MM.1S (cell line): ENCODE results near the gene CMBL.

Experiments used
- CTCF ChIP-seq: fragments of 300-600 bp; sonication (generic); IDR thresholded peaks from 2 replicates; pipeline ENCODE4 v1.5.1; 2016; ENCODE audit warnings: antibody characterized with exemption, low read length, mixed read lengths
- EZH2 ChIP-seq: fragments of 300-600 bp; sonication (generic); optimal IDR thresholded peaks from 2 replicates; pipeline ENCODE3; 2017; ENCODE audit warnings: low read depth, mild to moderate bottlenecking, antibody characterized with exemption, low read length, mixed read lengths
- EZH2phosphoT487 ChIP-seq: fragments of 300-600 bp; sonication (generic); IDR thresholded peaks from 2 replicates; pipeline ENCODE4 v1.6.1; 2018; ENCODE audit warnings: antibody characterized with exemption, low read length

- TF ChIP-seq CTCF (no peak), EZH2phosphoT487 (no peak), EZH2 (no peak)
Observed at GRCh38 chr5:10355071-10355889, 47.6 kb upstream of the CMBL start.
